ENCODE results near the gene INTS3.
A peak's percentile ranks its signal among the peaks of the same experiment; 100 is the strongest.

INTS3 gene

DNA sequence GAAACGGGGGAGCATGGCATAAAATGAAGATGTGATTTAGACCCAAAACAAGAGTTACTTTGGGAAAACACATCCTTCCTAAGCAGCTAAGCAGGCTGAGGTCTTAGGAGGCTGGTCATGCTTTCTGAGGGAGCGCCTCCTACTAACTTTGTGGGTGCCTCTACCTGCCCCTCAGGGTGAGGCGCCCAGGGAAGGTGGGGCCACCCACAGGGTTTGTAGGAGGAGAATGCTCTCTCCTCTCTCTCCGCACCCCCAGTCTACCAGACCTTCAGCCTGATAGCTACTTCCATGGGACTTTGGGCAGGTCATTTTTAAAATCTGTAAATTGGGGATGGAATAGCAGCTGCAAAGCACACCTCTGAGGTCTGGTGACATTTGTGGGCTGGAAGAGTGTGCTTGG is 71.2 kb downstream of the INTS3 start:
- DNase-seq (ENCODE audit: low read depth): no peak

DNA sequence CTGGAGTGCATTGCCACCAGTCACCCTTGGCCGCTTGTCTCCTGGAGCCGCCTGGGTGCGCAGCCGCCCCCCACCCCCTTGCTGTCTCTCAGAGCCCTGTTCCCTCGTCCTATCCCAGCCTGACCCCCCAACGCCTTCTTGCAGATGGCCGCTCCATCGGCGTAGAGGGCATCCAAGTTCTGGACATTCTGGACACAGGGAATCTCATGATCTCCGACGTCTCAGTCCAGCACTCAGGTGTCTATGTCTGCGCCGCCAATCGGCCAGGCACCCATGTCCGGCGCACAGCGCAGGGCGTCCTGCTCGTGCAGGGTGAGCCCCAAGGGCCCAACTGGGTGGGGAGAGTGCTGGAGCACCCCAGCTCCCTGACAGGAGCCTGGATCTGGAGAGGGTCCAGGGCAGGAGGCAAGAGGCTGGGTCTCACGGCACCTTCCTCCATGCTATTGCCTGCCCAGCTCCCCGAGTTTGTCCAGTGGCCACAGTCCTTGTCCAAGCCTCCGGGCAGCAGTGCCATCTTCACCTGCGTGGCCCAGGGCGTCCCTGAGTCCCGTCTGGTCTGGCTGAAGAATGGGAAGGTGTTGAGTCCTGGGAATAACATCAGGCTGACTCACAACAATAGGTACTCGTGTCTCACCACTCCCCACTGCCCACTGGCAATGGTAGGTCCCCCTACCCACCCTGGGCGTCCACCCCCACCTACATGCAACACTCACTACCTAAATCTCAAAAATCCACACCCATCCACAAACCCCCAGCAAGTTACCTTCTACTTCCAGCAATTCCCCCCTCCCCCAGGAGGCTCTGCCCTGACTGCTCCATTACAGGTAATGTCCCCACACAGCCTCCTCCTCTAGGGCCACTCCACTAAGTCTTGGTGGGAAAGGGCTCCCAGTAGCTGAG is 72.0 kb downstream of the INTS3 start:
- no peak for DNase-seq (ENCODE audit: low read depth)

DNA sequence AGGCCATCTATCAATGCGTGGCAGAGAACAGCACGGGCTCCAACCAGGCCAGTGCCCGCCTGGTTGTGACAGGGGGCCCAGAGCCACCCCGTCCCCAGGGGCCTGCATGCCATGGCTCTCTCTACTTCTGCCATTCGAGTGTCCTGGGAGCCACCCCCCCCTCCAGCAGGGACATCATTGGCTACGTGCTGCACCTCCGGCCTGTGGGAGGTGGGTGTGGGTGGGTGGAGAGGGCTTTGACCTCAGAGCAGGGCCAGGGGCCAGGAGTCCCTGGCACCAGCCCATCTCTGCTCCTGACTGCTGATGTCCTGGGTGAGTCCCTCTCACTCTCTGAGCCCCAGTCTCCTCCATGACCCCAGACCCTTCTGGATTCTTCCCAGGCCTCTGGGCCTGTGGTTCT is 72.7 kb downstream of the INTS3 start:
- no peak for DNase-seq (ENCODE audit: low read depth)

DNA sequence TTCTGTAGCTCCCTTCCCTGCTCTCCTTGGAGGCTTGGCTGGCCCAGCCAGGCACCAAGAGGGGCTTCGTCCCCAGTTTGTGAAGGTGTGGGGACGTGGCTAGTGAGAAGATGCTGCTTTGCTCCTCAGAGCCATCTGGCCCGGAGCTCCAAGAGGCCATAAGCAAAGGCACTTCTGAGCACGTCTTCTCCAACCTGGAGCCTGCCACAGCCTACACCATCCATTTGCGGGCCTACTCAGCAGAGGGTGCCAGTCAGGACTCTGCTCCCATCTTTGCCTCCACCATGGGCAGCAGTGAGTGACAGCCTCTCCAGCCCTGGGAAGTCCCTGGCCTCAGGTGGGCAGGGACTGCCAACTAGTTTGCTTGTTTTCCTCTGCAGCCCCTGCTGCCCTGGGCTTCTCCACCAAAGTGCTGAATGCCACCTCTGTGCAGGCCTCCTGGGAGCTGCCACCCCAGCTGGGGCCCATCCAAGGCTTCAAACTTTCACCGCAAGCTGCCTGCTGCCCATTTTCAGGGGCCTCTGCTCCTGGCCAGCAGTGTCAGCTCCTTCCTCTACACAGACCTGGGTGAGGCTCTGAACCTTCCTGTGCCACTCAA is 73.3 kb downstream of the INTS3 start:
- DNase-seq (ENCODE audit: low read depth): no peak

DNA sequence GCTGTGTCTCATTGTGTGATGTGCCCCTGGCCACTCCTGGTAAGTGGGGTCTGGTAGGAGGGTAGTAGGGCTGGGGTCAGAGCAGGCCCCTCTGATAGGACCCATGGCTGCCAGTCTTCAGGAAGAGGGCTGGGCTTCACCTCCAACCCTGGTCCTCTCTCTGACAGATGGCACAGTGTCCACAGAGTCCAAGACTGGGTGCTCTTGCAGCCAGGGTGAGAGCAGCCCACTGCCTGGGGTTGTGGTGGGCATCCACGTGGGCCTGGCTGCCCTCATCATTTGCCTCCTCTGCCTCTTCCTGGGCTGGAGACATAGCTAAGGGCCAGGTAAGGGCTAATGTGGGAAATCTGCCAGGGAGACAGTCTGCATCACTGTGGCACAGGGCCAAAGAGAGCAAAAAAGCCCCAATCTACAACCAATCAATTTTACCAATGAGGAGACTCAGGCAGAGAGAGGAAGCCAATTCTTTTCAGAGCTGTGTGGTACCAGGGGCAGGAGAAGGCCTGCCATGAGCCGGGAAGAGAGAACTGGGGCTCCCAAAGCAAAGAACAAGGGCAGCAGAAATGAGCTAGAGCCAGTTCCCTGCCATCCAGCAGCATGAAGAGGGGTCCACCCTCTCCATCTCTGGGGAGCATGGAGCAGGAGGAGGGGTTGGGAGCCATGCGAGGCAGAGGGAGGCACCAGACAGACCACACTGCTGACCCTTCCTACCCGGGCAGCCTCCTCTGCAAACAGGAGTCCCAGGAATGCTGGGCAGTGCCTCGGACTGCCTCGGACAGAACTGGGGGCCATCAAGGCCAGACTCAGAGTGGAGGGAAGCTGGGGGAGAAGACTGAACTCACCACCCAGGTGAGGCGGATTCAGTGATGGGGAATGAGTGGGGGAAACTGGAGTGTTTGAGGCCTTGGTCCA is 74.2 kb downstream of the INTS3 start:
- DNase-seq (ENCODE audit: low read depth): no peak

DNA sequence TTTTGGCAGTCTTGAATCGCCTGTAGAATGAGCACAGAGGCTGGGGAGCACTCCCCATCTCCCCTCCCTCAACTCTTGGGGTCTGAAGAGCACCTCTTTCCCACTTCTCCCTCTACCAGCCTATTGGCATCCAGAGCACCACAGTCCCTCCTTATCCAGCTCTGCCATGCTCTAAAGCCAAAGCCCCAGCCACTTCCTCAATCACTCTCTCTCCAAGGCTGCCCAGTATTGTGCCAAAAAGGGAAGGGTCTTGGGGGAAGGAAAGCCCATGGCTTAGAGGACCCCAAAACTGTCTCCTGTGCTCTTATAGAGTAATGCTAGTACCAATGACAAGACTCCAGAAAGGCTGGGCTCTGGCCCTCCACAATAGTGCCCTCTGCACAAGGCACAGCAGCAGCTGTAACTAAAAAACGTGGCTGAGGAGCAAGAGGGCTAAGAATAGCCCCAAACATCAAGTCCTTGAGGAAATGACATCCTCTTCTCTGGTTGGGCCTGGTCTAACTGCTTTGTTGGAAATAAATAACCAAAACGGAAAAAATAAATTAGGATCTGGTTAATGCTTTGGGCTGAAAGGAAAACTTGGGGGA is 75.7 kb downstream of the INTS3 start:
- DNase-seq (ENCODE audit: low read depth): no peak

DNA sequence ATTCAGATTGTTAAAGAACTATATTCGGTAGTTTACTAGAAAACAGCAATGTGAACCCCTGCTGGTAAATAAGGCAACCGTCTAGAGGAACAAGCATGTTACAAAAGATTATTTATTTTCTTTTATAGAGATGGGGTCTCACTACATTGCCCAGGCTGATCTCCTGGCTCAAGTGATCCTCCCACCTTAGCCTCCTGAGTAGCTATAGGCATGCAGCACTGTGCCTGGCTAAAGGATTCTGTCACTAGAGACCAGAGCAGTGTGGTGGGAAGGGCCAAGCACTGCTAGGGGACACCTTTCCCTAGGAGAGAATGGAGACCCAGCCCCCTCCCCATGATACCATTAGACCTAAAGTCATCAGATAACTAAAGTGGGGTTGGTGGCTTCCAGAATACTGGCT is 76.3 kb downstream of the INTS3 start:
- DNase-seq (ENCODE audit: low read depth): no peak

DNA sequence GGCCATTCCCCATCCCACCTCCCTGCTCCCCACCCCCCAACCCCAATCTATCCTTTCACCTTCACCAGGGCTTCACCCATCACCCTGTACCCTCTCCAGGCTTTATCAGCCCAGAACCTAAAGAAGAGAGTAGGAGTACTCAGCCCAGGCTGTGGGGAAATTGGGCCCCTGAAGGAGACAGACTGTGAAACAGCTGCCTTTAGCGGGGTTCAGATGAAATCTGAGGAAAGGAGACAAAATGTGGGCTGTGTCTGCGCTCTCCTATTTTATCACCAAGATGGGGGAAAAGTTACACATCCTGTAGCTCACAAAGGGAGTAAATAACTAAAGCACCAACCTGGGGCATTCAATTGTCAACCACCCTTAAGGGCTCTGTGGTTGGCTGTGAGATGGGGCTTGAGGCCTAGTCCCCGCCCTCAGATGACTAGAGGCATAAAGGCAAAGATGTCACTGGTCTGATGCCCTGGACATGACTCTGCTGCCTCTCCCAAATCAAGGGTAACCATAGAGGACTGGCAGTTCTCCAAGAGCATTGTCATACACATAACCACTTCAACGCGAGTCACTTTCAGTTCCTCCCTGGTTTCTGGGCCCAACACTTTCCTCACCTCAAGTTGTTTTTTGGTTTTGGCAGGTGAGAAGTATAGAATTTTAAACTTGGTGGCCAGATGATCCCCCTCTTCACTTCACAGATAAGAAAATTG is 77.3 kb downstream of the INTS3 start:
- DNase-seq (ENCODE audit: low read depth): peak; percentile 28

DNA sequence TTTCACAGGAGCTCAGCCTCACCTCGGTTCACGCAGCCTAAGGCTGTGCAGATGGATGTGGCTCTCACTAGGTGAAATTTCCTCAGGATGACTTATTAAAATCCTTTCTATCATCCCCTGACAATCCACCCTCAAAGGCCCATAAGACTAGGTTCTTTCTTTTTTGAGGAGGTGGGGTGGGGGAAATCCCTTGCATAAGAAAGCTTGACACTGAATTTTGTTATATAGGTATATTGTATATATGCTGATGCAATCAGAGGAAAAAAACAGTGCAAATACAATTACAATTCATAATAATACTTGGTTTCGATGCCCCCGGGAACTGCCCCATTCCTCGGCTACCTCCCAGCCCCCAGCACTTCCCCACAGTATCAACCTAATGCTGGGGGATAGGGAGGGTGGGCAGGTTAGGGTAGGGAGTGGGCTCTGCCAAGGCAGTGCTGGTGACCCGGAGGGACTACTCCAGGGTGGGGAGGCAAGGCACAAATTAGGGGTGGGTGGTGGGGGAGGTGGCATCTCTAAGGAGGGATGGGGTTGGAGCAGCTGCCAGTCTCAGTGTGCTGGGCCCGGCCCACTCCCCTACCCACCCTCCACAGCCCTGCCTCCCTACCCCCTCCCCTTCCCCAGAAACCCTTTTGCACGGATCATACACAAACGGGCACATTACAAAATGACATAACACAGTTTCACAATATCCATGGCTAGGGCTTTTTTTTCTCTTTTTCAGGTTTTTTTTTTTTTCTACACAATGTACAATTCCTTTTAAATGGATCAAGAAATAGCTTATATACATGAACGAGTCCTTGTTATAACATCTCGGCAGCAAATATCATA is 78.3 kb downstream of the INTS3 start:
- no peak for DNase-seq (ENCODE audit: low read depth)

DNA sequence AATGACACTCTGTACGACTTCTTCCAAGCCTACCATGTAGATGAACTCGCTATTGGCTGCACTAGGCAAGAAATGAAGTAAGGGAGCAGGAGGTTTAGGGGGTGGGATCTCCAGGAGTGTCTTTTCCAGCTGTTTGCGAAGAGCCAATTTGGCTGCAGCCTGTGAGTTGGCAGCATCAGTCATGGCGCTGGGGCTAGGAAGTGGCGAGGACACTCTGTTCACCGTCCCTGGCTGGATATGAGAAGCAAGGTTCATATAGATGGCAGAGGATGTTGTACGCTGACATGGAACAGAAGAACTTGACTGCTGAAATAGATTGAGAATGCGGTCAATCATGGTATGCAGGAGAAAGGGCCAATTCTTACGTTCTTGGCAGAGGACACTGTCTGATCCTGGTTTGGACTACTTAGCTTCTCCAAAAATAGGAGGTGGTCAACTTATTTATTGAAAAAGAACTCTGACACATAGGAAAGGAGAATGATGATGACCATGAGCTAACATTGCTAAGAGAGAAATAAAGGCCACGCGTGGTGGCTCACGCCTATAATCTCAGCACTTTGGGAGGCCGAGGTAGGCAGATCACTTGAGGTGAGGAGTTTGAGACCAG is 88.5 kb downstream of the INTS3 start:
- no peak for DNase-seq (ENCODE audit: low read depth)

DNA sequence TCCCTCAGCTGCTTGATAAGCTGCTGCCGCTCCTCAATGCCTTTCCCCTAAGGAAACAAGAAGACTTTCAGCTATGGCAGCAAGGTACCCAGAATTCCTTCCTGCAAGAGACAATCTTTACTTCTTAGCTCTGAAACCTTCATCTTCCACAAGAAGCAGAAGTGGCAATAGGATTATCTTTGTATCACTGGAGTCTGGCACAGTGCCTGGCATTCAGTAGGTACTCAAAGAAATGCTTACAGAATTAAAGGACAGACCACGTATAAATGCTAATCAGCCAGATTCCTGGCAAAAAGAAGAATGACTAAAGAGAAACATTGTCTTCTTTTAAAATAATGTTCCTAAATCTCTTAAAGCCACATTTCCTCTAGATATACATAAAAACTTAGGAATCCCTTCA is 91.0 kb downstream of the INTS3 start:
- DNase-seq (ENCODE audit: low read depth): no peak

Data from stimulated activated CD8-positive, alpha-beta memory T cell treated with anti-CD3 and anti-CD28 coated beads, Interleukin-15, amount 100 ng/mL, for 1 hour (primary cell).